GM12874 (cell line): ENCODE measurements around the gene PPP1R13B.

Source experiments
- CTCF ChIP-seq: IDR thresholded peaks from 2 replicates; pipeline ENCODE4 v1.5.1; 2011; ENCODE audit warnings: low read depth, mild to moderate bottlenecking, control low read depth, low read length, moderate library complexity; ENCODE audit not compliant: insufficient read depth

PPP1R13B gene

DNA sequence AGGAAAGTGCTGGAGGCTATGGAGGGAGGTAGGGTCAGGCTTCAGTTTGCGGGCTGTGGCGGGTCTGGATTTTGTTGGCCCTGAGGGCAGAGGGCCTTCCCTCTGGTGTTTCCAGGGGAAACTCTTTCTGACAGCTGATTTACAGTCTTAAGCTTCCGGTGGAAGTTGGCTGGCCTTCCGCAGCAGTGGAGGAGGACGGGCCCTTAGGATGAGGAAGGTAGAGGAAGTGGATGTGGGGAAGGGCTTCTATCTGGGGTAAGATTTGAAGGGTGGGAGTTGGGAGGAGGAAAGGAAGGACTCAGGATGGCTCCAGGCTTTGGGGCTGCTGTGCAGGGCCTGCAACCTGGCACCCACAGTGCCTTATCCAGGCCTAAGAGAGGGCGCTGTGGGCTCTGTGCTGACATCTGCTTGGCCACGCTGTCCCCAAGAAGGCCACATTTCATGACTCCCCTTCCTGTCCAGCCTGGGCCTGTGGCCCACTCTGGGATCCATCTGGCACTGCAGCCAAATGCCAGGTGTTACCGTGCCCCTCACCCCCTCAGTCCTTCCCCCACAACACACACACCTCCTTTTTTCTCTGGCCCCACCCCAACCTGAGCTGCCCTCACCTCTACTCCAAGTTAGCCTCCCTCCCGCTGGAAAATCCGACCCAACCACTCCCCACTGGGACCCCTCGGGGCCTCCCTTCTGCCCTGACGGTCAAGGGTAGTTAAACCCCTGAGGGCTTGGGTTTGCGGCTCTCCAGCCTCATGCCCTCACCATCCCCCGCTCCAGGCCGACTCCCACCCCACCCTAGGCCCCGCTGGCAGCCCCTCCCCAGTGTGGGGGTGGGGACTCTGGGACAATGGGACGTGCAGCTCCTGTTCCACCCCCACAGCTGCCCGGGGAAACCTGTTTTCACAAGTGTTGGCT is 7.7 kb upstream of the PPP1R13B start:
- TF ChIP-seq CTCF, result no peak

DNA sequence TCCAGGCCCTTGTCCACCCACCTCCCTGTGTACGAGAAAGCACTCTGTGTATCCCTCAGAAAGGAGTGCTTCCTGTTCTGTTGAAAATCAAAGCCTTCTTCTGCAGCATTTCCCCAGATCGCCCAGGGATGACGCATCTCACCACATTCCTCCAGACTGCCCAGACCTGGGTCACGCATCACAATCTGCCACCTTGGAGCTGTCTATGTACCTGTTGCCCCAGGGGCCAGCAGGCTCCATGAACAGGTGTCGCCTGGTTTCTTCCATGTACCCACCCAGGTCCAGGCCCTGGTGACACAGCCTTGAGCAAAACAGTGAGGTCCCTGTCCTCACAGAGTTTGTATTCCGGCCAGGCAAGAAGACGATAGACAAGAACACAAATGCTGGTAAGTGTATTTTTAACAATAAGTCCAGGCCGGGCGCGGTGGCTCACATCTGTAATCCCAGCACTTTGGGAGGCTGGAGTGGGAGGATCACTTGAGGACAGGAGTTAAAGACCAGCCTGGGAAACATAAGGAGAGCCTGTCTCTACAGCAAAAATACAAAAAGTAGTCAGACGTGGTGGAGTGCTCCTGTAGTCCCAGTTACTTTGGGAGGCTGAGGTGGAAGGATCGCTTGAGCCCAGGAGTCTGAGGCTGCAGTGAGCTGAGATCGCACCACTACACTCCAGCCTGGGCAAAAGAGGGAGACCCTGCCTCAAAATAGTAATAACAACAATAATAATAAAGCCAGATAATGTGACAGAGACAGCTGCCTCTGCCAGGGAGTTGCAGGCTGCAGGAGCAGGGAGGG is 6.8 kb upstream of the PPP1R13B start:
- no peak for TF ChIP-seq CTCF

DNA sequence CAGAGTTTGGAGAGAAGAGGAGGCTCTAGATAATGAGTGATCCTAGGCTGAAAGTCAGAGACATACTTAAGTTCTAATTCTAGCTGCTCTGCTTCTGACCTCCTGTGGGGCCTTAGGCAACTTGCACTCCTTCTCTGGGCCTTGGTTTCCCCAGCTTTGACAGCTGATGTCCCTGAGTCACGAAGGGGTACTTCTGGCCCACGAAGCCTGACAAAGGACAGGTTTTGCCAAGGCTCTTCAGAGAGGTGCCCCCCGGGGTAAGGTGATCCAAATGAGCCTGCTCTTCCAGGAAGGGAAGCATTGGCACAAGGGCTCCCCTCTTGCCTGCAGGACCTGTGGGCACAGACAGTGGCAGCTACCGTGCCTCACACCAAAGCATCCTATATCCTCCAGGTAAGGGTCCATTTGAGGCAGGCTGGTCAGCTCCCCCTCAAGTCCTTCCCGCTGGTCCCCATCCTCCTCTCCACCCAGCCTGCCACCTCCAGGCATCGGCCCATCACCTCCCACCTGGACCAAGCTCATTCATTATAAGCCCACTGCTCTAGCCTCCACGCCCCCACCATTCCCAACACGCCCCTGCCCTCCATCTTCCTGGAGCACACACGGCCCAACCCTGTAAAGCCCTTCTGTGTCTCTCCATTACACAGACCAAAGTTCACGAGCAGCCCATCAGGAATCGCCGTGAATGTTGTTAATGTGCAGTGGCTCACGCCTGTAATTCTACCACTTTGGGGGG is 1.9 kb upstream of the PPP1R13B start:
- no peak for TF ChIP-seq CTCF

DNA sequence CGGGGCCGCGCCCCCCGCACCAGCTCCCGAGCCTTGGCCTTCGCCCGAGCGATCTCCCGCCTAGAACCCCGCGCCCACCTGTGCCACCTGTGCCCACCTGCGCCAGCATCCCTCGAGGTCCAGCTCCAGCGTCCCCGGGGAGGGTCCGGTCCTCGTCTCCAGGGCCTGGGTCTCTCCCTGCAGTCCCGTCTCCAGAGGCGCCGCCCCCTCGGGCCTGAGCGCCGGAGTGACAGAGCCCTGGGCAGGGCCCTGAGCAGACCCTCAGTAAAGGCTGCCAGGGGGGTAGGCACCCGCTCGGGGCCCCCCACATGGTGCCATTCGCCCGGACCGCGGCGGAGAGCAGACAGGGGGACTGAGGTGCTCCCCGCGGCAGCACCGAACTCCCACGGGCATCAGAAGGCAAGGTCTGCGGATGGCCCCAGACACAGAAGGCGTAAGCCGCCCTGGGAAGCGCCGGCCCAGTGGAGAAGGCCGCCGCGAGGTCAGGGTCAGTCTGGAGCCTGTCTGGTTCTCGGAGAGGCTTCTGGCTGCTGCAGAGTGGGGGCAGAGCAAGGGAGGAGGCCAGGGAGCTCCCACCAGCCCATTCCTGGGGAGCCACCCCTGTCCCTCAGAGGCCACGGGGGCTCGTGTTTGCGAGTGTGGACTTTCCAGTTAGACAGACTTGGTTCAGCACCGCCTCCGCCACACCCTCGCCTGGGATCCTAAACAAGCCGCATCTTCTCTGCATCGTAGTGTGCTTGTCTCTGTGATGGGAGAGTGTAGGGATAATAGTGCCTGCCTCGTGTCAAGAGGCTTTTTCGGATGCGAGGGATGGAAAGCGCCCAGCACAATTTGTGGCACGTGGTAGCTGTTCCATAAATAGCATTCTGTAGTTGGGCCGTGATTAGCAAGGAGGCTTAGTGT is 1.1 kb upstream of the PPP1R13B start:
- no peak for TF ChIP-seq CTCF

GRCh38 chr14:103846543-103847450 is 578 bp downstream of the PPP1R13B start:
- TF ChIP-seq CTCF, result no peak

DNA sequence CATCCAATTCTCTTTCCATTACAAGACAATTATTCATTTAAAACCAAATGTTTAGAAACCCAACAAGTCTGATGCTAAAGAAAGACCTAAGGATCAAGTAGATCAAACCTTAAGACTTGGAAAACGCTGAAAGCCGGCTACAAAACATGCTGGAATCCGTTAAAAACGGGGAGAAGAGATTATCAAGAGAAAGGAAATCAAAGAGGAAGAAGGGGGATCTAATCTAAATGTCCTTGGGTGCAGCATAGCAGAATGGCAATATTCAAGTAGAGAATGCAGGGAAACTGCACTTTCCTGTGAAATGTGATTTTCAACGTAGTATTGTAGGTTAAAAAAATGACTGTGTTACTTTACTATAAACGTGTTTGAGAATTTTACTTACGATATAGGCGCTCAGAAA is 1.3 kb downstream of the PPP1R13B start:
- no peak for TF ChIP-seq CTCF
